GM15510 (cell line): ENCODE data around the gene OLA1.

ENCODE experiments used
- POLR2A ChIP-seq: IDR thresholded peaks from 3 replicates; pipeline ENCODE4 v1.6.1; 2011; ENCODE audit warnings: borderline replicate concordance; ENCODE audit not compliant: insufficient read length; ENCODE audit errors: extremely low read depth

The OLA1 gene

GRCh38 chr2:174198846-174199564, 49.3 kb downstream of the OLA1 start:
- TF ChIP-seq POLR2A: no peak

DNA sequence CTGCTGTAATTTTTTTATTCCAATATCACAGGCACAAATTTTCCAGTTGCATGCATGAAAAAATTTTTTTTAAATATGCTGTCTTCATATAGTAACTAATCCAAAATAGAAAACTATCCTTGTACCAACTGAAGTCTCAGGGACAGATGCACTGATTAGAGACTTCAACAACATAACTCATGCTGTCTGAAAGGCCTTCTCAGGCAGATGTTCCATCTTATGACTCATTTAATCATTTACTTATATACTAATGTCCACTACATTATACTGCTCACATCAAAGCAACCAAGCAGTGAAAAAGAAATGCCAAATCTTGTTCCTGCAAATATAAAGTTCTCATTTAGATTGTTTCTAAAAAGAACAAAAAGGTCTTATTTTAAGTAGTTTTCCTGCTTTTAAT, 53.1 kb downstream of the OLA1 start:
- no peak for TF ChIP-seq POLR2A

- TF ChIP-seq POLR2A: no peak
Observed at GRCh38 chr2:174193737-174194136, 54.6 kb downstream of the OLA1 start.

DNA sequence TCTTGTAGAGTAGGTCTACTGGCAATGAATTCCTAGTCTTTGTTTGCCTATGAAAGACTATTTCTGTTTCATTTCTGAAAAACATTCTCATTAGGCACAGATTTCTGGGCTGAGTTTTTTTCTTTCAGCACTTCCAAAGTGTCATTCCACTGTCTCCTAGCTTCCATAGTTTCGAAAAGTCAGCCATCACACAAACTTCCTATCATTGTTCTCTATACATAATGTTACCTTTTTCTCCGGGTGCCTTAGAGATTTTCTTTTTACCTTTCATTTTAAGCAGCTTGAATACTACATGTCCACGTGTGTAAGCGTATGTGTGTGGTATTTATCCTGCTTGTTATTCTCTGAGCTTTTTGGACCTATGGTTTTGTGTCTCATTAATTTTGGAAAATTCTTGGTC, 55.7 kb downstream of the OLA1 start:
- TF ChIP-seq POLR2A: no peak

GRCh38 chr2:174191342-174192074, 56.8 kb downstream of the OLA1 start:
- no peak for TF ChIP-seq POLR2A

GRCh38 chr2:174184915-174185314, 63.4 kb downstream of the OLA1 start:
- TF ChIP-seq POLR2A: no peak

- TF ChIP-seq POLR2A: no peak
Observed at GRCh38 chr2:174184504-174184903, 63.8 kb downstream of the OLA1 start.

GRCh38 chr2:174183076-174183475, 65.3 kb downstream of the OLA1 start:
- TF ChIP-seq POLR2A: no peak

GRCh38 chr2:174181368-174181767, 67.0 kb downstream of the OLA1 start:
- TF ChIP-seq POLR2A: no peak

GRCh38 chr2:174180726-174181236, 67.6 kb downstream of the OLA1 start:
- no peak for TF ChIP-seq POLR2A

DNA sequence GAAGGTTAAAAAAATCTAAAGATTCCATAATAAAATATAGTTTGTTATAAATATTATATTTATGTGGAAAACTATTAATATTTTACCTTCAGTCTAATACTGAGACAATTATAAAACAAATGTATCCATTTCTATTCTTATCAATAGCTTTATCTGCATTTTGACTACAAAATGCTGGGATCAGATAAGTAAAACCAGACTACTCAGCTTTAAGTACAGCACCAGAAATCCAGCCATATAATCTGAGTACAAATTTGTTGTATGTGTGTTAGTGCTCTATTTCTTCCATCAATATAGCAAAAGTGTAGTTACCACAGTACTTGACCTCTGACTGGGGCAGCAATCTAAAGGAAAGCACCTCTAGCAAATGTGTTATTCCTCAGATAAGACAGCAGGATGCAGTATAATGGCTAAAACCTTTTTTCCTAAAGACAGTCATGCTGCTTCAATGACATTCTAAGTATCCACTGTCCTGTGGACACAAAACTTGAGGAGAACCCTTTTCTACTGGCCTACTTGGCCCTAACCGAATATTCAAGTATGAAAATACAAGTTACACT, 68.1 kb downstream of the OLA1 start:
- TF ChIP-seq POLR2A: no peak

DNA sequence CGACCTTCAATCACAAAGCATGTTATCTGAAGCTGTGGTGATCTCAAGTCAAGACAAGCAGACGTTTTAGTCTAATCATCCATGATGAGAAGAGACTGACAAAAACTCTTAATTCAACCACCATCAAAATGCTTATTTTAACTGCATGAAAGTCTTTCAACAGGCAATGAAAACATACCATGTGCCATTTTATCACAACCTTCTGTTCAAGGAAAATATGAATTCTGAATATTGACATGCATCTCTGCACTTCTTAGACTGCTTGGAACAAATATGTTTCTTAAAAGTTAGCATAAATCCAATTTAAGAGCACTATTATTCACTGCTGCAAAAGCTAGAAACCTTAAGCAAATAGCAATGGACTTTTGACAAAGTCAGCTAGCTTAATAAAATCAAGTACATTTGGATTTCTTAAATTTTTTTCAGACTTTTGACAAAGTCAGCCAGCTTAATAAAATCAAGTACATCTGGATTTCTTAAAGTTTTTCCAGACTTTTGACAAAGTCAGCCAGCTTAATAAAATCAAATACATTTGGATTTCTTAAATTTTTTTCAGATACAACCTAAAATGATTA, 70.9 kb downstream of the OLA1 start:
- TF ChIP-seq POLR2A: no peak

DNA sequence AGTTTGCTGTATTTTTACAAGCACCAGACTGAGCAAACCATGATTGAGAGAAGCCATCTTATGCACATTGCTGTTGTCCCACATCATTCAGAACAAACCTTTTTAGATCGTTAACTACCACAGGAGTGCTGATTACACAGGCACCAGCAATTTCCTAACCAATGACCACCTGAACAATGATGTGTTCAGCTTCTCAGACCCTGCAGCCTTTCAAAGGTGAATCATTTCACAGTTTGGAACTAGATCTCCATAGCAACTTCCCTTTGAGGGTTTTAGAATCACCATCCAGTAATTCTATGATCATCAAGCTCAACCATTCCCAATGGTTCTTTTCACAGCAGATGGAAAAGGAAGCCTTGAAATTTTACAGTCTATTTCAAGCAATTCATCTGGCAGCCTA, 71.4 kb downstream of the OLA1 start:
- TF ChIP-seq POLR2A: no peak

DNA sequence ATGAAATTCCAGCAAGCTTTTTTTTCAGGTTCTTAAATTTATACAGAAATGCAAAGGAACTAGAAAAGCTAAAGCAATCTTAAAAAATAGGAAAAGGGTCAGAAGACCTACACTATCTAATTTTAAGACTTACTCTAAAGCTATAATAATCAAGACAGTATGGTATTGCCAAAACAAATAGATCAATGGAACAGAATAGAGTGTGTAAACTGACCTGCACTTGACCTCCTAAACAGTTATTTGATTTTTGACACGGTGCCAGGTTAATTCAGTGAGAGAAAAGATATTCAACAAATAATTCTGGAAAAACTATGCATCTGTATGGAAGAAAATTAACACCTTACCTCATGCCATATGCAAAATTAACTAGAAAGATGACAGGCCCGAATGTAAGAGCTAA, 73.6 kb downstream of the OLA1 start:
- TF ChIP-seq POLR2A: no peak

- TF ChIP-seq POLR2A: no peak
Observed at GRCh38 chr2:174172802-174173355, 75.5 kb downstream of the OLA1 start.
